GM23338 (cell line): ENCODE data around the gene CNGA4.

Source experiments
- CREB1 ChIP-seq: fragments of 250-450 bp; sonication (Bioruptor Pico); IDR thresholded peaks from 2 replicates; pipeline ENCODE4 v1.5.0; 2020; ENCODE audit warnings: low read depth, mild to moderate bottlenecking, moderate library complexity
- EZH2 ChIP-seq: fragments of 200-600 bp; sonication (generic); IDR thresholded peaks from one replicate; pipeline ENCODE4 v1.8.0; 2017; ENCODE audit warnings: antibody characterized with exemption, mild to moderate bottlenecking, low read depth; ENCODE audit not compliant: unreplicated experiment
- EZH2phosphoT487 ChIP-seq: fragments of 200-600 bp; sonication (generic); IDR thresholded peaks from one replicate; pipeline ENCODE4 v1.8.1; 2018; ENCODE audit warnings: antibody characterized with exemption; ENCODE audit not compliant: unreplicated experiment
- JUNB ChIP-seq: IDR thresholded peaks from one replicate; pipeline ENCODE4 v1.6.1; 2016; ENCODE audit warnings: antibody characterized with exemption; ENCODE audit not compliant: unreplicated experiment
- NANOG ChIP-seq: IDR thresholded peaks from 2 replicates; pipeline ENCODE4 v1.6.1; 2016; ENCODE audit warnings: antibody characterized with exemption, borderline replicate concordance
- POLR2AphosphoS5 ChIP-seq: IDR thresholded peaks from 2 replicates; pipeline ENCODE4 v1.6.1; 2016; ENCODE audit warnings: antibody characterized with exemption, low read depth
- ZNF331 ChIP-seq: fragments of 250-450 bp; sonication (Bioruptor Pico); IDR thresholded peaks from 2 replicates; pipeline ENCODE4 v1.5.0; 2020; ENCODE audit warnings: low read depth, mild to moderate bottlenecking, moderate library complexity
- TF ChIP-seq, protein P1 (sequence below), 2 experiments: fragments of 200-600 bp in 1 of 2; sonication (generic) in 1 of 2; conservative IDR thresholded peaks; 2 replicates each; pipeline versions ENCODE4 v1.5.1 to v1.6.1; 2016 to 2017; ENCODE audit warnings: antibody characterized with exemption in 2 of 2, low read depth in 2 of 2, mild to moderate bottlenecking in 2 of 2, moderate library complexity in 1 of 2
- TF ChIP-seq, protein P2 (sequence below): IDR thresholded peaks from 2 replicates; pipeline ENCODE4 v1.6.1; 2016; ENCODE audit warnings: antibody characterized with exemption
- TF ChIP-seq, protein P3 (sequence below): IDR thresholded peaks from one replicate; pipeline ENCODE4 v1.6.1; 2018; ENCODE audit warnings: antibody characterized with exemption; ENCODE audit not compliant: unreplicated experiment

DNA sequence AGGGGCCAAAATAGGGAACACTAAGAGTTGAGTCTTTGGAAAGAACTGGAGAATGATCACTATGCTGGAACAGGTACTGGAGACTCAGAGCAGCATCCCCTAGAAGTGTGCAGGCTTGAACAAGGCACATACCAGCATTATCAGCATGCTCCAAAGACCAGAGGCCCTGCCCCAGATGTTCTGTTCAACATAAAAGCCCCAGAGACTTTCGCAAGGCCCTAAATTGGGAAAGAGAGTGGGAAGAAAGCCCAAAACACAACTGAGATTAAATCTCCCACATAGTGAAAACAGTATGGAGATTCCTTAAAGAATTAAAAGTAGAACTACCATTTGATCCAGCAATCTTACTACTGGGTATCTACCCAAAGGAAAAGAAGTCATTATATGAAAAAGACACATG, 9.4 kb downstream of the CNGA4 start:
- TF ChIP-seq, protein P1, sequence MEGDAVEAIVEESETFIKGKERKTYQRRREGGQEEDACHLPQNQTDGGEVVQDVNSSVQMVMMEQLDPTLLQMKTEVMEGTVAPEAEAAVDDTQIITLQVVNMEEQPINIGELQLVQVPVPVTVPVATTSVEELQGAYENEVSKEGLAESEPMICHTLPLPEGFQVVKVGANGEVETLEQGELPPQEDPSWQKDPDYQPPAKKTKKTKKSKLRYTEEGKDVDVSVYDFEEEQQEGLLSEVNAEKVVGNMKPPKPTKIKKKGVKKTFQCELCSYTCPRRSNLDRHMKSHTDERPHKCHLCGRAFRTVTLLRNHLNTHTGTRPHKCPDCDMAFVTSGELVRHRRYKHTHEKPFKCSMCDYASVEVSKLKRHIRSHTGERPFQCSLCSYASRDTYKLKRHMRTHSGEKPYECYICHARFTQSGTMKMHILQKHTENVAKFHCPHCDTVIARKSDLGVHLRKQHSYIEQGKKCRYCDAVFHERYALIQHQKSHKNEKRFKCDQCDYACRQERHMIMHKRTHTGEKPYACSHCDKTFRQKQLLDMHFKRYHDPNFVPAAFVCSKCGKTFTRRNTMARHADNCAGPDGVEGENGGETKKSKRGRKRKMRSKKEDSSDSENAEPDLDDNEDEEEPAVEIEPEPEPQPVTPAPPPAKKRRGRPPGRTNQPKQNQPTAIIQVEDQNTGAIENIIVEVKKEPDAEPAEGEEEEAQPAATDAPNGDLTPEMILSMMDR (conservative IDR thresholded peaks at IDR 0.05; ENCODE audit: low read depth in 2 of 2) = no peak
- TF ChIP-seq POLR2AphosphoS5 (no peak), EZH2 (no peak), JUNB (no peak), ZNF331 (CRISPR knock-in tag) (no peak), EZH2phosphoT487 (no peak), NANOG (no peak), CREB1 (CRISPR knock-in tag) (no peak)
- TF ChIP-seq, protein P2, sequence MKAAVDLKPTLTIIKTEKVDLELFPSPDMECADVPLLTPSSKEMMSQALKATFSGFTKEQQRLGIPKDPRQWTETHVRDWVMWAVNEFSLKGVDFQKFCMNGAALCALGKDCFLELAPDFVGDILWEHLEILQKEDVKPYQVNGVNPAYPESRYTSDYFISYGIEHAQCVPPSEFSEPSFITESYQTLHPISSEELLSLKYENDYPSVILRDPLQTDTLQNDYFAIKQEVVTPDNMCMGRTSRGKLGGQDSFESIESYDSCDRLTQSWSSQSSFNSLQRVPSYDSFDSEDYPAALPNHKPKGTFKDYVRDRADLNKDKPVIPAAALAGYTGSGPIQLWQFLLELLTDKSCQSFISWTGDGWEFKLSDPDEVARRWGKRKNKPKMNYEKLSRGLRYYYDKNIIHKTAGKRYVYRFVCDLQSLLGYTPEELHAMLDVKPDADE = no peak
- TF ChIP-seq, protein P3, sequence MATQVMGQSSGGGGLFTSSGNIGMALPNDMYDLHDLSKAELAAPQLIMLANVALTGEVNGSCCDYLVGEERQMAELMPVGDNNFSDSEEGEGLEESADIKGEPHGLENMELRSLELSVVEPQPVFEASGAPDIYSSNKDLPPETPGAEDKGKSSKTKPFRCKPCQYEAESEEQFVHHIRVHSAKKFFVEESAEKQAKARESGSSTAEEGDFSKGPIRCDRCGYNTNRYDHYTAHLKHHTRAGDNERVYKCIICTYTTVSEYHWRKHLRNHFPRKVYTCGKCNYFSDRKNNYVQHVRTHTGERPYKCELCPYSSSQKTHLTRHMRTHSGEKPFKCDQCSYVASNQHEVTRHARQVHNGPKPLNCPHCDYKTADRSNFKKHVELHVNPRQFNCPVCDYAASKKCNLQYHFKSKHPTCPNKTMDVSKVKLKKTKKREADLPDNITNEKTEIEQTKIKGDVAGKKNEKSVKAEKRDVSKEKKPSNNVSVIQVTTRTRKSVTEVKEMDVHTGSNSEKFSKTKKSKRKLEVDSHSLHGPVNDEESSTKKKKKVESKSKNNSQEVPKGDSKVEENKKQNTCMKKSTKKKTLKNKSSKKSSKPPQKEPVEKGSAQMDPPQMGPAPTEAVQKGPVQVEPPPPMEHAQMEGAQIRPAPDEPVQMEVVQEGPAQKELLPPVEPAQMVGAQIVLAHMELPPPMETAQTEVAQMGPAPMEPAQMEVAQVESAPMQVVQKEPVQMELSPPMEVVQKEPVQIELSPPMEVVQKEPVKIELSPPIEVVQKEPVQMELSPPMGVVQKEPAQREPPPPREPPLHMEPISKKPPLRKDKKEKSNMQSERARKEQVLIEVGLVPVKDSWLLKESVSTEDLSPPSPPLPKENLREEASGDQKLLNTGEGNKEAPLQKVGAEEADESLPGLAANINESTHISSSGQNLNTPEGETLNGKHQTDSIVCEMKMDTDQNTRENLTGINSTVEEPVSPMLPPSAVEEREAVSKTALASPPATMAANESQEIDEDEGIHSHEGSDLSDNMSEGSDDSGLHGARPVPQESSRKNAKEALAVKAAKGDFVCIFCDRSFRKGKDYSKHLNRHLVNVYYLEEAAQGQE = no peak
